ENCODE data around the gene RGR.

- TF ChIP-seq CTCF (conservative IDR thresholded peaks at IDR 0.05) (no peak), ZFX (IDR thresholded peaks at IDR 0.05) (no peak)
Measured at GRCh38 chr10:84270708-84271107, 25.9 kb downstream of the RGR start.
